HepG2 (cell line): ENCODE results near the gene KDM8. TPM values are rescaled to one million over a fixed set of nuclear protein-coding genes. Genes with fewer than 3 reads are reported as not detected.
"Not testable (repeated sequence)": the region's sequence is repeated elsewhere in the genome, so short reads cannot be mapped to it uniquely, and the experiment has no call there.

ENCODE experiments used
- ATAC-seq: fragments of 200-7000 bp; cut with Tn5 transposase; 3 replicates; pipeline ENCODE4 v1.9.1; 2020; ENCODE audit warnings: mild to moderate bottlenecking, moderate library complexity
- BruUV-seq: library from RNA; stranded (reverse); fragments of 400-500 nt; replicated peaks from 2 replicates; lab custom pipeline; 2021; lab: Mats Ljungman, UMichigan
- CTCF ChIA-PET: fragments of 300-600 bp; formaldehyde crosslinking; extraction: SDS; loops from one replicate; lab custom pipeline; 2021; ENCODE audit warnings: low total read pairs, inconsistent platforms, low intra/inter-chr PET ratio; lab: Yijun Ruan, JAX
- POLR2A ChIA-PET: fragments of 350-600 bp; sonication (Branson Sonifier 250); formaldehyde crosslinking; loops from one replicate; lab custom pipeline; 2020; ENCODE audit warnings: antibody characterized with exemption, inconsistent platforms; lab: Yijun Ruan, JAX
- DNase-seq: peaks from one replicate; pipeline ENCODE4 v3.0.0-alpha.2; 2015; ENCODE audit warnings: low spot score
- FAIRE-seq: peaks from 3 replicates; lab custom pipeline; 2011; peaks lifted over from hg19 to GRCh38; lab: Jason Lieb, UNC
- H2AFZ ChIP-seq: one replicate; pipeline ENCODE4 v1.6.1; 2011; ENCODE audit warnings: low read length, inconsistent platforms
- H3K27ac ChIP-seq: fragments of 300-600 bp; 3 replicates; pipeline ENCODE4 v1.8.0; 2011; ENCODE audit warnings: mixed run types, mild to moderate bottlenecking, mixed read lengths, low read length, inconsistent platforms; ENCODE audit not compliant: insufficient read depth; ENCODE audit errors: extremely low read length
- H3K27me3 ChIP-seq, 2 experiments: fragments of 200-600 bp in 1 of 2; 2 replicates in 1 of 2; 3 replicates in 1 of 2; pipeline versions ENCODE4 v1.6.0 to v1.8.0; 2011; ENCODE audit warnings: low read length in 2 of 2, mild to moderate bottlenecking in 2 of 2, moderate library complexity in 2 of 2, inconsistent platforms in 1 of 2; ENCODE audit not compliant: insufficient read depth in 2 of 2, control insufficient read depth in 1 of 2
- H3K36me3 ChIP-seq, 2 experiments: fragments of 200-600 bp in 1 of 2; replicated peaks in 1 of 2; 2 replicates in 1 of 2; 3 replicates in 1 of 2; pipeline versions ENCODE4 v1.5.1 to v1.8.0; 2011; ENCODE audit warnings: low read length in 2 of 2, inconsistent platforms in 1 of 2; ENCODE audit not compliant: insufficient read depth in 2 of 2, control insufficient read depth in 1 of 2
- H3K4me1 ChIP-seq: 2 replicates; pipeline ENCODE4 v1.5.1; 2012; ENCODE audit warnings: low read length, inconsistent platforms; ENCODE audit not compliant: insufficient read depth
- H3K4me2 ChIP-seq: 2 replicates; pipeline ENCODE4 v1.6.0; 2011; ENCODE audit warnings: low read depth, low read length, inconsistent platforms
- H3K4me3 ChIP-seq, 3 experiments: fragments of 200-600 bp in 1 of 3; sonication (generic), shearing (Covaris generic) in 1 of 3; replicated peaks in 1 of 3; 2 replicates each; pipeline ENCODE4 v1.5.1; 2011 to 2016; ENCODE audit warnings: low read length in 3 of 3, inconsistent platforms in 2 of 3, low read depth in 2 of 3, mild to moderate bottlenecking in 2 of 3, control low read depth in 1 of 3, mixed read lengths in 1 of 3; ENCODE audit not compliant: insufficient read depth in 1 of 3
- H3K79me2 ChIP-seq: one replicate; pipeline ENCODE4 v1.6.1; 2011; ENCODE audit warnings: low read length, inconsistent platforms; ENCODE audit not compliant: insufficient read depth
- H3K9ac ChIP-seq: 2 replicates; pipeline ENCODE4 v1.6.0; 2011; ENCODE audit warnings: mild to moderate bottlenecking, low read depth, low read length, inconsistent platforms; ENCODE audit not compliant: insufficient read depth
- H3K9me3 ChIP-seq: 2 replicates; pipeline ENCODE4 v1.5.1; 2012; ENCODE audit warnings: mild to moderate bottlenecking, low read length
- H4K20me1 ChIP-seq: 2 replicates; pipeline ENCODE4 v1.6.0; 2011; ENCODE audit warnings: inconsistent platforms, mild to moderate bottlenecking, low read length, moderate library complexity; ENCODE audit not compliant: insufficient read depth
- CC2D1A ChIP-seq: sonication (generic); formaldehyde crosslinking; IDR thresholded peaks from 2 replicates; pipeline ENCODE4 v1.8.1; 2023; ENCODE audit warnings: mild to moderate bottlenecking, missing genetic modification reagents
- ELK4 ChIP-seq: sonication (generic); formaldehyde crosslinking; IDR thresholded peaks from 2 replicates; pipeline ENCODE4 v1.9.0; 2021; ENCODE audit warnings: missing genetic modification reagents, borderline replicate concordance
- GABPB1 ChIP-seq: IDR thresholded peaks from 2 replicates; pipeline ENCODE4 v1.6.1; 2016; ENCODE audit warnings: mild to moderate bottlenecking, missing genetic modification reagents, moderate library complexity, missing compliant biosample characterization
- MAFF ChIP-seq: IDR thresholded peaks from 2 replicates; pipeline ENCODE4 v1.6.1; 2011; ENCODE audit warnings: low read depth, low read length, improper control_type of control experiment
- RARG ChIP-seq: sonication (generic); formaldehyde crosslinking; IDR thresholded peaks from 2 replicates; pipeline ENCODE4 v1.4.0; 2020; ENCODE audit warnings: low read depth, mild to moderate bottlenecking, missing genetic modification reagents
- SIN3B ChIP-seq: fragments of 150-350 bp; IDR thresholded peaks from 2 replicates; pipeline ENCODE4 v1.6.1; 2014; ENCODE audit warnings: low read length
- ZNF142 ChIP-seq: sonication (generic); formaldehyde crosslinking; IDR thresholded peaks from 2 replicates; pipeline ENCODE4 v1.4.0; 2020; ENCODE audit warnings: missing genetic modification reagents
- WGBS: methylation state at CpG from one replicate; pipeline ENCODE4 v1.1.6; 2017; ENCODE audit warnings: low lambda C conversion rate; 5-methylcytosine and 5-hydroxymethylcytosine counted together
- in situ Hi-C: cut with HindIII; loops from 2 replicates; pipeline ENCODE4 v1.10.0; 2017; ENCODE audit warnings: low pct_unique_long_range_greater_than_20kb; ENCODE audit not compliant: extremely low pct_ligation_motif_present
- intact Hi-C: fragments of 100-400 bp; cut with micrococcal nuclease; formaldehyde crosslinking; loops from one replicate; pipeline ENCODE4 v1.10.0; 2022; ENCODE audit not compliant: unreplicated experiment
- polyA plus RNA-seq, 8 experiments: library from polyadenylated mRNA; depleted of rRNA in 3 of 8; stranded (reverse) in 7 of 8; unstranded in 1 of 8; fragments of >200 nt; fragmentation: Illumina TruSeq in 4 of 8; extraction: Trizol in 4 of 8; gene quantifications; 2 replicates each; pipeline versions ENCODE4 v1.2.1 to v1.2.3, GENCODE V29; 2011 to 2016; ENCODE audit warnings: low read depth in 4 of 8, missing spikeins in 1 of 8, mixed read lengths in 1 of 8; ENCODE audit not compliant: insufficient read depth in 1 of 8
- total RNA-seq, 5 experiments: library from RNA; depleted of rRNA; stranded (reverse); fragments of >200 nt; fragmentation: Illumina TruSeq; extraction: Trizol; gene quantifications; 2 replicates each; pipeline ENCODE4 v1.2.3, GENCODE V29; 2016; ENCODE audit warnings: low read depth in 1 of 5
- TF ChIP-seq, protein P1 (sequence below): sonication (generic); formaldehyde crosslinking; IDR thresholded peaks from 2 replicates; pipeline ENCODE4 v1.4.0; 2020; ENCODE audit warnings: mild to moderate bottlenecking, missing genetic modification reagents

The KDM8 gene
- total and polyA plus RNA-seq, 2 of the 13 experiments (the other 11 are each of a cell fraction or from before 2014, with no cell fraction given): 3.3 to 8.6 TPM

DNA sequence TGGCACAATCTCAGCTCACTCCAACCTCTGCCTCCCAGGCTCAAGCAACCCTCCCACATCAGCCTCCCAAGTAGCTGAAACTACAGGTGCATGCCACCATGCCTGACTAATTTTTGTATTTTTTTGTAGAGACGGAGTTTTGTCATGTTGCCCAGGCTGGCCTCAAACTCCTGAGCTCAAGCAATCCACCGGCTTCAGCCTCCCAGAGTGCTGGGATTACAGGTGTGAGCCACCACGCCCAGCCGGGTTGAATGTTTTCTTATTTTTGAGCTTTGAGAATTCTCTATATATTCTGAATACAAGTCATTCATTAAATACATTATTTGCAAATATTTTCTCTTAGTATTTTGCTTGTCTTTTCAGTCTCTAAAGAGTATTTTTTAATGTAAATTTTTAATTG lies 45.6 kb downstream of the KDM8 start:
- H3K79me2 ChIP-seq, H3K9ac ChIP-seq, H3K36me3 ChIP-seq, H2AFZ ChIP-seq, H4K20me1 ChIP-seq, H3K27ac ChIP-seq, H3K4me2 ChIP-seq, DNase-seq, H3K9me3 ChIP-seq, FAIRE-seq, H3K4me3 ChIP-seq, H3K4me1 ChIP-seq, ATAC-seq, in situ Hi-C loops, BruUV-seq, CTCF ChIA-PET, intact Hi-C loops, H3K27me3 ChIP-seq: not testable (repeated sequence)
- POLR2A ChIA-PET: interaction anchor here (1.5 kb wide), 1 partner anchor 45 kb away, joined by 3 read pairs; the partner anchor contains the start of gene KDM8
- WGBS: 98% methylated on average over 4 of the region's 4 CpGs

- Histone ChIP-seq H4K20me1 (no peaks in the 10 kb centered on the region), H3K4me1 (0 out of 2 replicates have a peak, but pooled peaks cover 4% of the 10 kb centered on the region), H3K79me2 (no peaks in the 10 kb centered on the region), H3K9ac (no peak overlapping the region), H3K27me3 (no peaks in the 10 kb centered on the region), H3K4me2 (no peak overlapping the region), H3K27ac (no peak overlapping the region), H2AFZ (no peak overlapping the region), H3K4me3 (no peak overlapping the region), H3K36me3 (peaks cover 6 to 16% of the 10 kb centered on the region in 2 experiments; a peak in 4 of 5 replicates), H3K9me3 (no peaks in the 10 kb centered on the region)
- intact Hi-C loops (no loop called here), in situ Hi-C loops (no loop called here)
- FAIRE-seq (no peak), DNase-seq (no peak), ATAC-seq (no peak)
- POLR2A ChIA-PET: no interaction called here
- 95% methylated on average over 8 of the region's 8 CpGs for WGBS
- CTCF ChIA-PET: no interaction called here
- no TSS peak for BruUV-seq
- TF ChIP-seq SIN3B: no peak
- TF ChIP-seq ELK4 (CRISPR knock-in tag): no peak
- TF ChIP-seq, protein P1, sequence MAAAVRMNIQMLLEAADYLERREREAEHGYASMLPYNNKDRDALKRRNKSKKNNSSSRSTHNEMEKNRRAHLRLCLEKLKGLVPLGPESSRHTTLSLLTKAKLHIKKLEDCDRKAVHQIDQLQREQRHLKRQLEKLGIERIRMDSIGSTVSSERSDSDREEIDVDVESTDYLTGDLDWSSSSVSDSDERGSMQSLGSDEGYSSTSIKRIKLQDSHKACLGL (CRISPR knock-in tag): no peak
- no peak for TF ChIP-seq RARG (CRISPR knock-in tag)
- no peak for TF ChIP-seq MAFF
- TF ChIP-seq GABPB1 (CRISPR knock-in tag): no peak
- no peak for TF ChIP-seq CC2D1A (CRISPR knock-in tag)
- no peak for TF ChIP-seq ZNF142 (CRISPR knock-in tag)
Observed at GRCh38 chr16:27251541-27252205, 48.3 kb downstream of the KDM8 start.
